Ascending aorta (tissue), 2 donors: ENCODE measurements around the gene TMEM236. TPM values are rescaled to one million over a fixed set of nuclear protein-coding genes. Genes with fewer than 3 reads are reported as not detected.

ENCODE experiments used
- DNase-seq, 2 donors: peaks; one replicate each; pipeline ENCODE4 v3.0.0-alpha.2; 2019; ENCODE audit warnings: low spot score in 2 of 2
- H3K27ac ChIP-seq, 2 donors: fragments of 200-600 bp; sonication (generic); one replicate each; pipeline ENCODE4 v1.5.1; 2016 to 2017; ENCODE audit warnings: mild to moderate bottlenecking in 1 of 2
- H3K27me3 ChIP-seq: fragments of 200-600 bp; sonication (generic); one replicate; pipeline ENCODE4 v1.5.1; 2017
- H3K36me3 ChIP-seq, 2 donors: fragments of 200-600 bp; sonication (generic); one replicate each; pipeline ENCODE4 v1.5.1; 2016
- H3K4me1 ChIP-seq, 2 donors: fragments of 200-600 bp; sonication (generic); one replicate each; pipeline ENCODE4 v1.5.1; 2016 to 2017; ENCODE audit warnings: mild to moderate bottlenecking in 1 of 2
- H3K4me3 ChIP-seq, 2 donors: fragments of 200-600 bp; sonication (generic); one replicate each; pipeline ENCODE4 v1.5.1; 2016 to 2017; ENCODE audit warnings: mild to moderate bottlenecking in 1 of 2
- H3K9me3 ChIP-seq, 2 donors: fragments of 200-600 bp; sonication (generic); one replicate each; pipeline ENCODE4 v1.5.1; 2016
- CTCF ChIP-seq, 3 experiments: fragments of 200-600 bp in 2 of 3; fragments of 450-650 bp in 1 of 3; sonication (generic) in 2 of 3; IDR thresholded peaks; one replicate each; pipeline ENCODE4 v1.5.1; 2016 to 2019; ENCODE audit warnings: antibody characterized with exemption in 3 of 3, mild to moderate bottlenecking in 1 of 3, moderate library complexity in 1 of 3
- intact Hi-C: fragments of 100-400 bp; cut with DNase I; formaldehyde crosslinking; loops from one replicate; pipeline ENCODE4 v1.15.1; 2023
- total RNA-seq: library from RNA; depleted of rRNA; stranded (reverse); fragments of >200 nt; gene quantifications from one replicate; pipeline ENCODE4 v1.1.0, GENCODE V29; 2016

The TMEM236 gene
- total RNA-seq, 1 donor from 2014 or later = not detected

- Histone ChIP-seq H3K4me3 (no peak overlapping the region), H3K27ac (no peak overlapping the region), H3K27me3 (no peaks in the 10 kb centered on the region), H3K9me3 (no peaks in the 10 kb centered on the region), H3K4me1 (no peaks in the 10 kb centered on the region), H3K36me3 (no peaks in the 10 kb centered on the region)
- intact Hi-C loops = no loop called here
- TF ChIP-seq CTCF (IDR thresholded peaks at IDR 0.05) = no peak
- no peak for DNase-seq
Observed at GRCh38 chr10:17768957-17769356, 17.0 kb downstream of the TMEM236 start.

GRCh38 chr10:17771017-17771416, 19.0 kb downstream of the TMEM236 start:
- H3K27me3 ChIP-seq = no peaks in the 10 kb centered on the region
- intact Hi-C loops = no loop called here
- no peak for TF ChIP-seq CTCF (IDR thresholded peaks at IDR 0.05)
- no peak overlapping the region for H3K27ac ChIP-seq
- no peaks in the 10 kb centered on the region for H3K9me3 ChIP-seq
- DNase-seq = no peak
- no peaks in the 10 kb centered on the region for H3K36me3 ChIP-seq
- H3K4me3 ChIP-seq = no peak overlapping the region
- H3K4me1 ChIP-seq = no peaks in the 10 kb centered on the region

GRCh38 chr10:17779784-17780183, 27.8 kb downstream of the TMEM236 start:
- no peak for TF ChIP-seq CTCF (IDR thresholded peaks at IDR 0.05)
- Histone ChIP-seq H3K9me3 (no peaks in the 10 kb centered on the region), H3K27me3 (no peaks in the 10 kb centered on the region), H3K4me1 (peaks cover 0 to 2% of the 10 kb centered on the region in 2 donors), H3K27ac (no peak overlapping the region), H3K36me3 (no peaks in the 10 kb centered on the region), H3K4me3 (no peak overlapping the region)
- intact Hi-C loops = no loop called here
- DNase-seq = no peak

- TF ChIP-seq CTCF (IDR thresholded peaks at IDR 0.05) = no peak
Observed at GRCh38 chr10:17780727-17781126, 28.7 kb downstream of the TMEM236 start.

GRCh38 chr10:17781856-17782255, 29.9 kb downstream of the TMEM236 start:
- no peak overlapping the region for H3K4me3 ChIP-seq
- intact Hi-C loops = no loop called here
- H3K36me3 ChIP-seq = no peaks in the 10 kb centered on the region
- H3K27ac ChIP-seq = no peak overlapping the region
- DNase-seq = no peak
- H3K27me3 ChIP-seq = no peaks in the 10 kb centered on the region
- H3K4me1 ChIP-seq = peaks cover 0 to 2% of the 10 kb centered on the region in 2 donors
- no peaks in the 10 kb centered on the region for H3K9me3 ChIP-seq
- no peak for TF ChIP-seq CTCF (IDR thresholded peaks at IDR 0.05)

More at GRCh38 chr10:17780727-17781126, 28.7 kb downstream of the TMEM236 start:
- DNase-seq = no peak
- no peaks in the 10 kb centered on the region for H3K27me3 ChIP-seq
- H3K9me3 ChIP-seq = no peaks in the 10 kb centered on the region
- H3K27ac ChIP-seq = no peak overlapping the region
- intact Hi-C loops = no loop called here
- H3K4me1 ChIP-seq = peaks cover 0 to 2% of the 10 kb centered on the region in 2 donors
- no peaks in the 10 kb centered on the region for H3K36me3 ChIP-seq
- no peak overlapping the region for H3K4me3 ChIP-seq
